ENCODE data around the gene ACAP3.
A peak's percentile ranks its signal among the peaks of the same experiment; 100 is the strongest.

Gene ACAP3

DNA sequence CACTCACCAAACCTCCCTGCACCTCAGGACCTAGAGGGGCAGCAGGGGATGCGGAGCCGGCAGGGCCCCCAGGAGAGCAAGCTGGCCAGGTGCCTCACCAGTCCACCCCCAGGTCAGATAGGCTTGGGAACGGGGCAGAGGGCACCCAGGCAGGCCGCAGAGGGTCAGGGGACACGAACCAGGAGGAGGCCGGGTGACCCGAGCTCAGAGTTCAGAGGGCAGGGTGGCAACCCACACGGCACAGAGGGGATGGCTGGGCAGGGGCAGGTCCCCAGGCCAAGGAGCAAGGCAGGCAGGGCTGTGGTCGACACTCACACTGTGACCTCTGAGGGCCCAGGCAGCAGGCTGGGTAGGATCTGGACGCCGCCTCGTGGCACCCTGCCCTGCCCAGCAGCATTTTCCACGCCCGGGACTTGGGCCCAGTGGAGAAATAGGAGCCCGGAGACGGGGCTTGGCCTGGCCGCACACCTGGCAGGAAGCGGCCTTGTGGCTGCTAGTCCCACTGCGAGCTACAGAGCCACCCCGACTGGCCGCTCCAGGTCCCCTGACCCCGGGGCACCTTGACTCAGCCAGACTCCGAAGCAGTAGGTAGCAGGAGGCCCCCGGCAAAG, 36.2 kb upstream of the ACAP3 start:
- DNase-seq, result no peak

DNA sequence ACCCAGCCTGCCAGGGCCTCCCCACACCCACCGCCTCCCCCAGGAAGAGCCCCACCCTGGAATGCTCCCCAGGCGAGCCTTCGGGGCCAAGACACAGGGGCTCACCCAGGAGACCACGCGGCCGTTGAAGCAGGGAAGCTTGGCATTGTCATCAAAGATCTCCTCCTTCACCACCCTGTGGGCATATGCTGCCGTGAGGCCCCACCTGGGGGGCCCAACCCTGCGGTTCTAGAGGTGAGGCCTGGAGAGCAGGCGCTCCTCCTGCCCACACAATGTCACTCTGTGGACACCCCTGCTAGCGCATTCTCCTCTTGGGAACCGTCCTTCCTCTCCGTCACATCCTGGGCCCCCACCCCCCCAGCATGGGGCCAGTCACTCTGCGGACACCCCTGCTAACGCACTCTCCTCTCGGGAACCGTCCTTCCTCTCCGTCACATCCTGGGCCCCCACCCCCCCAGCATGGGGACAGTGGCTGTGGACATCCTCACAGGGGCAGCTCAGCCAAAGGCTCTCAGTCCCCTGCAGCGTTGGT, 34.9 kb upstream of the ACAP3 start:
- no peak for DNase-seq

DNA sequence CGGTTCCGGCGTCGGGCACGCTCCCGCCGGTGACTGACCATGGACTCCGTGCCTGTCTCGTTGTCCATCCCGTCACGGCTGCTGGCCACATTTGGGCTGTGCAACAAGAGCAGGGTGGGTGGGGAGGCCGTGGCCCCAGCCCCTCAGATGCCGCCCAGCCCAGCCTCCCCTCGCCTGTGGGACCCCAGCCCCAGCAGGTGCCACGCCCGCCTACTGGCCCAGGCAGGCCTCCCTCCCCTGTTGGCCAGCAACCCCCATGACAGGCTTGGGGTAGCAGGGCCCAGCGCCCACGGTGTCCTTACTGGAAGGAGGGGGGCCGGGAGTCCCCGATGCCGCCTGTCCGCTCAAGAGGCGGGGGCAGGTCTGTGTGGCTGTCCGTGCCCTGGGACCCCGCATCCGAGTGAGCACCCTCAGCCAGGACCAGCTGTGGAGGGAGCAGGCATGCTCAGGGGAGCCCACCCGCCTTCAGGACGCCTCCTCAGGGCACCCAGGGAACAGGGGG, 34.4 kb upstream of the ACAP3 start:
- DNase-seq, result no peak

DNA sequence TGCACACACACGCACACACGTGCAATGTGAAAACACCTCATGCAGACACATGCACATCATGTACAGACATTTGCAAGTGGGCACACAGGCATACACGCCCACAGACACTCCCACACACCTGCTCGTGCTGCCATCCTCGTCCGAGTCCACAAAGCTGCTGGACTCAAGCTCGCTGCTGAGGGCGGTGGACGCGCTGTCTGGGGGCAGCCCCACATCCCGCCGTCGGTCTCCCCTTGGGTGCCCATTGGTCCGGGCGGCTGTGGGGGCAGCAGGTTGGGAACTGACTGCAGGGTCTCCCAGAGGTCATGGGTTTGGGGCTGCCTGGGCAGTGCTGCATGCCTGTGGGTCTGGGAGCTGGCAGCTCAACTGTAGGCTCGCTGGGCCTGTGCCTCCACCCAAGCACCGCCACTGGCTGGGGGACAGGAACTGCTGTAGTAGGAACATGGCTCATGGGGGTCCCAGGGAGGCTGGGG, 33.9 kb upstream of the ACAP3 start:
- DNase-seq, result no peak

DNA sequence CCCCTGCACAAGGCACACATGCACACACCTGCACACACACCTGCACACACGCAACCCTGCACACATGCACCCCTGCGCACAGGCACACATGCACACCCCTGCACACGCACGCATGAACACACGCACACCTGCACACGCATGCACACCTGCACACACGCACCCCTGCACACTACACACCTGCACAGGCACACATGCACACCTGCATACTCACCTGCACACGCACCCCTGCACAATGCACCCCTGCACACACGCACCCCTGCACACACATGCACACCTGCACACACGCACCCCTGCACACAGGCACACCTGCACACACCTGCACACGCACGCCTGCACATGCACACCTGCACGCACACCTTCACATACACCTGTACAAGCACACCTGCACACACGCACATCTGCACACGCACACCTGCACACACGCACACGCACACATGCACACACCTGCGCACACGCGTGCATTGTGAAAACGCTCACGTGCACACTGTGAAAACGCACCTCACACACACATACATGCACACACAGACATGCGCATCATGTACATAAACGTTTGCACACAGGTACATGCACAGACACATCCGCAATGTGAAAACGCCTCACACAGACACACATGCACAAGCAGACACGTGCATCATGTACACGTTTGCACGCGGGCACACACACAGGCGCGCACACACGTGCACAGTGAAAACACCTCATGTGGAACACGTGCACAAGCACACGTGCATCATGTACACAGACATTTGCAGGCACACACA, 33.2 kb upstream of the ACAP3 start:
- DNase-seq, result no peak

DNA sequence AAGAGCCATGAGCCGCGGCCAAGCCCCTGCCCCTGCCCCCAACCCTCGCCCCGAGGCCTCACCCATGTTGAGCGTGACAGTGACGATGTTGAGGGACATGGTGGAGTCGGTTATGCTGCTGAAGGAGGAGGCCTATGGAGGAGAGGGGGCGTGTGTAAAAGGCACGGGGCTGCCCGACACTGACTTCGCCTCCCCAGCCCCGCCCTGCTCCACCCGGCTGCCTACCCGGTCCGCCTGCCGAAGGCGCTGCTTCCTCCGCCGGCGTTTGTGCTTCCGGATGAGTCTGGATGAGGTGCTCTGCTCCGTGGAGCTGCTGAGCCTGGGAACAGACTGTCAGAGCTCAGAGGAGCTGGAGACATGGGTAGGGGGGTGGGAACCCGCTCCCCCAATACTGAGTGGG, 32.5 kb upstream of the ACAP3 start:
- DNase-seq, result no peak

DNA sequence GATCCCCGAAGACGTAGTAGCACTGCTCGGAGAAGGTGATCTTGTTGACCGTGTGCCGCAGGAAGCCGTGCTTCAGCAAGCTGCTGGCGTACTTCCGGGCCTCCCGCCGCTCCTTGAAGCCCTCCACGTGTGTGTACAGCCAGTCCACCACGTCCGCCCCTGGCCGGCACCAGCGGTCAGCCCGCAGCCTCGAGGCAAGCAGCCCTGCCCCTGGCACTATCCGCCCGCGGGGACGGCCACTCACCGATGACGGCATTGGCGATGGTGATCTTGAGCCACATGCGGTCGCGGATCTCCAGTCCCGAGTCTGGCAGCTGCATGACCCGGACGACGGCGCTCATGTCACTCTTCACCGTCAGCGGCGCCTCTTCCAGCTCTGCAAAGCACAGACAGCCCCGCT, 30.5 kb upstream of the ACAP3 start:
- DNase-seq, result no peak

DNA sequence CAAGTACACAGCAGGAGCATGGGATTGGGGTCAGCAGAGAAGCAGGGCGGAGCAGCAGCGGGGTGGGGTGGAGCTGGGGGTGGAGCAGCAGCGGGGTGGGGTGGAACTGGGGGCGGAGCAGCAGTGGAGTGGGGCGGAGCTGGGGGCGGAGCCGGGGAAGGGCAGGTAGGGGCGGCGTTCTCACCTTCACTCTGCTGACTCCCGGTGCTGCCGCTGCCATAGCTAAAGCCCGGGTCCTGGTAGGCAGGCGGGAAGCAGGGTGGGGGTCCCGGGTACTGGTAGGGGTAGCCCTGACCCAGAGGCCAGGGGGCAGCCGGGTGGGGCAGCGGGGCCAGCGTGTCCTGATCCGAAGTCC, 30.0 kb upstream of the ACAP3 start:
- DNase-seq, result peak; percentile 50 to 55

DNA sequence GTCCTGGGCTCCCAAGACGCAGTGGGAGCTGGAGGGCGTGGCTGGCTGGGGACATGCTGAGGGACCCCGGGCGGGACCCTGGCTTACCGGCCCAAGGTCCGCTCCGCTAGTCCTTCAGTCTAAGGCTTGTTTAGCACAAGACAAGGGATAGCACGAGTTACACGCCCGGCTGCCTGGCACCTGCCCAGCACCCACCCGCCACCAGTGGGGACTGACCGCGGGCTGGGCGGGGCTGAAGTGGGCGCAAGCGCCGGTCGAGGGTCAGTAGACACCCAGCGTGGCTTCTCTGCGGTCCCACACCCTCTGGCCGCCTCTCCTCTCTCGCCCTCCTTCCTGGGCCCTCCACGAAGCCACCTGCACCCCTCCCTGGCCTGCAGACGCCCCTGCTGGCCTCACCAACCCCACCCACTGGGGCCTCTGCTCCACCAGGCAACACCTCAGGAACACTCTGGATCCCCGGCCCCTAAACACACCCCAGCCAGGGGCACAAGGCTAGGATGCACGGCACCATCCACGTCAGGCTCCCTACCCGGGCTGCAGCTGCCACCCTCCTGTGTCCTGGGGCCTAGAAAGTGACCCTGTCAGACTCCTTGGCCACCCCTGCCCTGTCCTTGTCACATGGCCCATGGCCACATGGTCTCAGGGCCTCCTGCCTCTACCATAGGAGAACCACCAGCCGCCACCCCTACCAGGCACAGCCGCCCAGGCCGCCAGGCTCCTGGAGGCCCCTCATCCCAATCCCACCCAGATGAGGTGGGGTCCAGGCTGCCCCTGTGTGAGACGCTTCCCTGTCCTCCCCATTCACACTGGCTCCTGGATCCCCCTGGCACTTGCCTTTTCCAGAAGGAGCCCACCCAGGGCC, 29.4 kb upstream of the ACAP3 start:
- no peak for DNase-seq

DNA sequence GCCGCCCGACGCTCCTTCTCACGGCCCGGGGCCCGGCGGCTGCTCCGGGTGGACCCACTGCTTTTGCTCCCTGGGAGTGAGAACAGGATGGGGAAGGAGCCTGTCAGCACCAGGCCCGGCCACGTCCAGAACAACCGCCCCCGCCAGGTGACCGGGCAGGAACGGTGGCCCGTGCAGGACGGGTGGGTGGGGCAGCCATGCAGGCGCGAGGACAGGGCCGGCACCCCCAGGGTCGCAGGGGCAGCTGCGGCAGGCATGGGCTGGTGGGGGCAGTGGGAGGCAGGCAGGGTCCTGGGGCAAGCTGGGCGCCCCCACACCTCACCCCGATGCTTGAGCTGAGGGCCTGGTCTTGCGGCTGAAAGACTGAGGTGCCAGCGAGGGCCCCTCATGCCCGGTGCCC, 28.7 kb upstream of the ACAP3 start:
- DNase-seq, result no peak

DNA sequence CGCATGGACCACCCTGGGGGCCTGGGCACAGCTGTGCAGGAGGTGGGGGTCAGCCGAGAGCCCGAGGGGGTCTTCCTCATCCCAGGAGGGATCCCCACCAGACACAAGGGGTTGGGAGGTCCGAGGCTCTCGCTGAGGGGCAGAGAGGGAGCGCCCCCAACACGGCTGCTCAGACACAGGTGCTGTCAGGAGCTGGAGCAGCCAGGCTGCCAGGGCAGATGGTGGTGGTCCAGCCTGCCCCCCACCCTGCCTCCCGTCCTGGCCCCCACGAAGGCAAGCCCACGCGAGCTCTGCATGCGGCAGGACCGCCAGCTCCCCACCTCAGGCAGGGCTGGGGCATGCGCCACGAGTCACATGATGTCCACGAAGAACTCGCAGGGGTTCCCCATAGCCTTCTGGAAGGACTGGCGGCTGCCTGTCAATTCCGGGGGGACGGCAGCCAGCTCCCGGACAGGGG, 28.1 kb upstream of the ACAP3 start:
- DNase-seq, result no peak

DNA sequence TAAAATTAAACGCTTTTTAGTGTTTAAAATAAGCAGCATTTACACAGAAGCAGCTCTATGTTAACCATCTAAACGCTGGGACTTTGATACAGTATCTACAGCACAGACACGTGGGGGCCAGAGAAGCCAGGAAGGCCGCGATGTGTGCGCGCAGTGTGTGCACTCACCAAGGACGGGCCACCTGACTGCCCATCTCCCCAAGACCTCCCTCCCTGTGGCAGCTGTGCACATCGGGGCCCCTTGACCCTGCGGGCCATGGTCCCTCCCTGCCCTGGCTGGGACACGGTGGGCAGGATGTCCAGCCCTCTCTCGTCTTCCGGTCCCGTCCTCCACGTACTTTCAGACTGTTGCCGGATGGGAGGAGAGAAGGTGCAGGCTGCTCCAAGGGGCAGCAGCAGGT, 27.6 kb upstream of the ACAP3 start:
- no peak for DNase-seq

DNA sequence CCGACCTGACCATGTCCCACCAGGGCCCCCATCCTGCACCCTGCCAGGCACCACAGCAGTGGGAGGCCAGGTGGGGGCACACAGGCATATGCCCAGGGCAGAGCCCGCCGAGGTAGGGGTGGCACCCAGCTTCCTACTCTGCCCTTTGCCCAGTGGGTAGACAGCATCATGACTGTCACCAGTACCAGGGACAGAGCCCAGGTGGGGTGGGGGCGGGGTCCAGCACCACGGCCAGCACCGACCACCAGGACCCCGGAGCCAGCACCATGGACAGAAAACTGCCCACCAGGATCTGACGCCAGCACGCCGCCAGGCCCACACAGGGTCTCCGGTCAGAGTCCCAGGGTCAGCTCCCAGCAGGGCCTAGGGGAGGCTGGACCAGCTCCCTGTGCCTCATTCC, 27.1 kb upstream of the ACAP3 start:
- DNase-seq, result no peak

DNA sequence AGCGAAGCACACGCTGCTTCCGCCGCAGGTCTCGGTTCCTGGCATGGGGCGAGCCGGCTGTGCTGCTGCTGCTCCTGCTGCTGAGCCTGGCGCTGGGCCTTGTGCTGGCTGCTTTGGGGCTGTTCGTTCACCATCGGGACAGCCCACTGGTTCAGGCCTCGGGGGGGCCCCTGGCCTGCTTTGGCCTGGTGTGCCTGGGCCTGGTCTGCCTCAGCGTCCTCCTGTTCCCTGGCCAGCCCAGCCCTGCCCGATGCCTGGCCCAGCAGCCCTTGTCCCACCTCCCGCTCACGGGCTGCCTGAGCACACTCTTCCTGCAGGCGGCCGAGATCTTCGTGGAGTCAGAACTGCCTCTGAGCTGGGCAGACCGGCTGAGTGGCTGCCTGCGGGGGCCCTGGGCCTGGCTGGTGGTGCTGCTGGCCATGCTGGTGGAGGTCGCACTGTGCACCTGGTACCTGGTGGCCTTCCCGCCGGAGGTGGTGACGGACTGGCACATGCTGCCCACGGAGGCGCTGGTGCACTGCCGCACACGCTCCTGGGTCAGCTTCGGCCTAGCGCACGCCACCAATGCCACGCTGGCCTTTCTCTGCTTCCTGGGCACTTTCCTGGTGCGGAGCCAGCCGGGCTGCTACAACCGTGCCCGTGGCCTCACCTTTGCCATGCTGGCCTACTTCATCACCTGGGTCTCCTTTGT, 26.0 kb upstream of the ACAP3 start:
- DNase-seq, result no peak

DNA sequence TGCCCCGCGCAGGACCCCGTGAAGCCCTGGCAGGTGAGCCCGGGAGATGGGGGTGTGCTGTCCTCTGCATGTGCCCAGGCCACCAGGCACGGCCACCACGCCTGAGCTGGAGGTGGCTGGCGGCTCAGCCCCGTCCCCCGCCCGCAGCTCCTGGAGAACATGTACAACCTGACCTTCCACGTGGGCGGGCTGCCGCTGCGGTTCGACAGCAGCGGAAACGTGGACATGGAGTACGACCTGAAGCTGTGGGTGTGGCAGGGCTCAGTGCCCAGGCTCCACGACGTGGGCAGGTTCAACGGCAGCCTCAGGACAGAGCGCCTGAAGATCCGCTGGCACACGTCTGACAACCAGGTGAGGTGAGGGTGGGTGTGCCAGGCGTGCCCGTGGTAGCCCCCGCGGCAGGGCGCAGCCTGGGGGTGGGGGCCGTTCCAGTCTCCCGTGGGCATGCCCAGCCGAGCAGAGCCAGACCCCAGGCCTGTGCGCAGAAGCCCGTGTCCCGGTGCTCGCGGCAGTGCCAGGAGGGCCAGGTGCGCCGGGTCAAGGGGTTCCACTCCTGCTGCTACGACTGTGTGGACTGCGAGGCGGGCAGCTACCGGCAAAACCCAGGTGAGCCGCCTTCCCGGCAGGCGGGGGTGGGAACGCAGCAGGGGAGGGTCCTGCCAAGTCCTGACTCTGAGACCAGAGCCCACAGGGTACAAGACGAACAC, 25.2 kb upstream of the ACAP3 start:
- no peak for DNase-seq

DNA sequence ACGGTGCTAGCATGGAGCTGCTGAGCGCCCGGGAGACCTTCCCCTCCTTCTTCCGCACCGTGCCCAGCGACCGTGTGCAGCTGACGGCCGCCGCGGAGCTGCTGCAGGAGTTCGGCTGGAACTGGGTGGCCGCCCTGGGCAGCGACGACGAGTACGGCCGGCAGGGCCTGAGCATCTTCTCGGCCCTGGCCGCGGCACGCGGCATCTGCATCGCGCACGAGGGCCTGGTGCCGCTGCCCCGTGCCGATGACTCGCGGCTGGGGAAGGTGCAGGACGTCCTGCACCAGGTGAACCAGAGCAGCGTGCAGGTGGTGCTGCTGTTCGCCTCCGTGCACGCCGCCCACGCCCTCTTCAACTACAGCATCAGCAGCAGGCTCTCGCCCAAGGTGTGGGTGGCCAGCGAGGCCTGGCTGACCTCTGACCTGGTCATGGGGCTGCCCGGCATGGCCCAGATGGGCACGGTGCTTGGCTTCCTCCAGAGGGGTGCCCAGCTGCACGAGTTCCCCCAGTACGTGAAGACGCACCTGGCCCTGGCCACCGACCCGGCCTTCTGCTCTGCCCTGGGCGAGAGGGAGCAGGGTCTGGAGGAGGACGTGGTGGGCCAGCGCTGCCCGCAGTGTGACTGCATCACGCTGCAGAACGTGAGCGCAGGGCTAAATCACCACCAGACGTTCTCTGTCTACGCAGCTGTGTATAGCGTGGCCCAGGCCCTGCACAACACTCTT, 24.5 kb upstream of the ACAP3 start:
- DNase-seq, result no peak

DNA sequence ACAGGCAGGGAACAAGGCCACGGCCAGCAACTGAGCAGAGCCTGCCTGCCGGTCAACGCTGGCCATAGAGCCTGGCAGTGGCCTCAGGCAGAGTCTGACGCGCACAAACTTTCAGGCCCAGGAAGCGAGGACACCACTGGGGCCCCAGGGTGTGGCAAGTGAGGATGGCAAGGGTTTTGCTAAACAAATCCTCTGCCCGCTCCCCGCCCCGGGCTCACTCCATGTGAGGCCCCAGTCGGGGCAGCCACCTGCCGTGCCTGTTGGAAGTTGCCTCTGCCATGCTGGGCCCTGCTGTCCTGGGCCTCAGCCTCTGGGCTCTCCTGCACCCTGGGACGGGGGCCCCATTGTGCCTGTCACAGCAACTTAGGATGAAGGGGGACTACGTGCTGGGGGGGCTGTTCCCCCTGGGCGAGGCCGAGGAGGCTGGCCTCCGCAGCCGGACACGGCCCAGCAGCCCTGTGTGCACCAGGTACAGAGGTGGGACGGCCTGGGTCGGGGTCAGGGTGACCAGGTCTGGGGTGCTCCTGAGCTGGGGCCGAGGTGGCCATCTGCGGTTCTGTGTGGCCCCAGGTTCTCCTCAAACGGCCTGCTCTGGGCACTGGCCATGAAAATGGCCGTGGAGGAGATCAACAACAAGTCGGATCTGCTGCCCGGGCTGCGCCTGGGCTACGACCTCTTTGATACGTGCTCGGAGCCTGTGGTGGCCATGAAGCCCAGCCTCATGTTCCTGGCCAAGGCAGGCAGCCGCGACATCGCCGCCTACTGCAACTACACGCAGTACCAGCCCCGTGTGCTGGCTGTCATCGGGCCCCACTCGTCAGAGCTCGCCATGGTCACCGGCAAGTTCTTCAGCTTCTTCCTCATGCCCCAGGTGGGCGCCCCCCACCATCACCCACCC, 23.6 kb upstream of the ACAP3 start, which contains the start of gene TAS1R3:
Gene TAS1R3, plus strand, starts transcription at position 213 of the 898 bp plus-strand sequence. Its CDS starts 66 bp downstream, at position 279.
- DNase-seq, result no peak

DNA sequence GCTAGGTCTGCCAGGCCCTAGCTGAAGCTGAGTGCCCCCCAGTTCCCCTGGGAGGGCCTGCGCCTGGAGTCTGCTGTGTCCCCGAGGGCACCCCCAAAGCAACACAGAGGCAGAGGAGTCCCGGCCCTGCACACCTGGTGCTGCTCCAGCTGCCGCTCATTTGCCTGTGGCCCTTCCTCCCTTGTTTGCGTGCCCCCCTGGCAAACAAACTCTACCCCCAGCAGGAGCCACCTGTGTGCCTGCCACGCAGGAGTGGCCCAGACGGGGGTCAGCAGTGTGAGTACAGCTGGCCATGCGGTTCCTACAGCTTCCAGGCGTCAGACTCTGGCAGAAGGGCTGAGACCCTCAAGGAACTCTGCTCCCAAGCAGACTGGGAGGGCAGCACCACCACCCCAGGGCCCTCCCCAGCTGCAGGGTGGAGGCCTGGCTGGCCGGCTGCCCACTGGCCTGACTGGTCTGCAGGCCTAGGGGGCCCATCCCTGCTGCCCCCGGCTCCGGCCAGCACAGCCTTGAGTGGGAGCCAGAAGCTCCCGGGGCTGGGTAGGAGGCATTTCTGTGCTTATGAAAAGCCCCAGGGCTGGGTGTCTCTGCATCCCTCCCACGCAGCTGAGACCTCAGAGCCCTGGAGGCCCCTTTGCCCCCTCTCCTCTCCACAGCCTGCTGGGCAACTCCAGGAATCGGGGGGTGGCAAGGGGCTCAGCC, 22.8 kb upstream of the ACAP3 start:
- DNase-seq, result no peak
